Nephron (organoid): ENCODE results near the gene EPG5.

Experiments used
- H3K27ac Mint-ChIP-seq, 3 experiments: 2 replicates each; pipeline ENCODE4 v1.8.0; 2020; ENCODE audit warnings: mixed read lengths in 3 of 3, mild to moderate bottlenecking in 2 of 3, moderate library complexity in 1 of 3
- H3K27me3 Mint-ChIP-seq: 2 replicates; pipeline ENCODE4 v1.8.0; 2021; ENCODE audit warnings: low read depth, mild to moderate bottlenecking, moderate library complexity, mixed read lengths
- H3K36me3 Mint-ChIP-seq: 2 replicates; pipeline ENCODE4 v1.8.0; 2020; ENCODE audit warnings: low read depth, mixed read lengths
- H3K4me1 Mint-ChIP-seq: 2 replicates; pipeline ENCODE4 v1.8.0; 2020; ENCODE audit warnings: mixed read lengths
- H3K4me3 Mint-ChIP-seq, 3 experiments: 2 replicates each; pipeline ENCODE4 v1.8.0; 2020; ENCODE audit warnings: mild to moderate bottlenecking in 3 of 3, mixed read lengths in 3 of 3, moderate library complexity in 2 of 3
- H3K9me3 Mint-ChIP-seq: 2 replicates; pipeline ENCODE4 v1.8.0; 2020; ENCODE audit warnings: mixed read lengths
- TF ChIP-seq, protein P1 (sequence below), 3 experiments: fragments of 200-600 bp; sonication (generic); IDR thresholded peaks; one replicate each; pipeline ENCODE4 v1.5.0; 2021; ENCODE audit warnings: antibody characterized with exemption in 3 of 3; ENCODE audit not compliant: unreplicated experiment in 3 of 3

EPG5 gene

DNA sequence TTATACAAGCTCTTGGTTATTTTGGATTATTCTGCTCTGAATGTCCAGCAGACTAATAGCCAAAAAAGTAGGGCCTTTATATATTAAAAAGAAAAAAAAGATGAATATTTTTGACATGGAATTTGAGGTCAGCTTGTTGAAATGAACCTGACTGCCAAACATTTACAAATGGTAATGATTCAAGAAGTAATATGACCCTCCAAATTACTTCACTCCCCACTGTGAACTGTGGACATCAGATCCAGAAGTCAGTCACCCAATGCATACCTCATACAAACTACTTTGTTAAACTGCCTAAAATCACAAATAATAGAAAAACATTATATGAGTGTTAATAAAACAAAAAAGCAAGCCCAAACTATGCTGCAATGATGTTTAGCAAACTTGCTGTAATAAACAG is 10.0 kb downstream of the EPG5 start:
- H3K27ac Mint-ChIP-seq, result no peak overlapping the region
- H3K4me1 Mint-ChIP-seq, result peaks cover 6% of the 10 kb centered on the region
- no peaks in the 10 kb centered on the region for H3K9me3 Mint-ChIP-seq
- TF ChIP-seq, protein P1, sequence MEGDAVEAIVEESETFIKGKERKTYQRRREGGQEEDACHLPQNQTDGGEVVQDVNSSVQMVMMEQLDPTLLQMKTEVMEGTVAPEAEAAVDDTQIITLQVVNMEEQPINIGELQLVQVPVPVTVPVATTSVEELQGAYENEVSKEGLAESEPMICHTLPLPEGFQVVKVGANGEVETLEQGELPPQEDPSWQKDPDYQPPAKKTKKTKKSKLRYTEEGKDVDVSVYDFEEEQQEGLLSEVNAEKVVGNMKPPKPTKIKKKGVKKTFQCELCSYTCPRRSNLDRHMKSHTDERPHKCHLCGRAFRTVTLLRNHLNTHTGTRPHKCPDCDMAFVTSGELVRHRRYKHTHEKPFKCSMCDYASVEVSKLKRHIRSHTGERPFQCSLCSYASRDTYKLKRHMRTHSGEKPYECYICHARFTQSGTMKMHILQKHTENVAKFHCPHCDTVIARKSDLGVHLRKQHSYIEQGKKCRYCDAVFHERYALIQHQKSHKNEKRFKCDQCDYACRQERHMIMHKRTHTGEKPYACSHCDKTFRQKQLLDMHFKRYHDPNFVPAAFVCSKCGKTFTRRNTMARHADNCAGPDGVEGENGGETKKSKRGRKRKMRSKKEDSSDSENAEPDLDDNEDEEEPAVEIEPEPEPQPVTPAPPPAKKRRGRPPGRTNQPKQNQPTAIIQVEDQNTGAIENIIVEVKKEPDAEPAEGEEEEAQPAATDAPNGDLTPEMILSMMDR (IDR thresholded peaks at IDR 0.05; ENCODE audit: unreplicated experiment in 3 of 3), result no peak
- no peaks in the 10 kb centered on the region for H3K27me3 Mint-ChIP-seq
- H3K36me3 Mint-ChIP-seq, result peaks cover 40% of the 10 kb centered on the region
- H3K4me3 Mint-ChIP-seq, result no peak overlapping the region

DNA sequence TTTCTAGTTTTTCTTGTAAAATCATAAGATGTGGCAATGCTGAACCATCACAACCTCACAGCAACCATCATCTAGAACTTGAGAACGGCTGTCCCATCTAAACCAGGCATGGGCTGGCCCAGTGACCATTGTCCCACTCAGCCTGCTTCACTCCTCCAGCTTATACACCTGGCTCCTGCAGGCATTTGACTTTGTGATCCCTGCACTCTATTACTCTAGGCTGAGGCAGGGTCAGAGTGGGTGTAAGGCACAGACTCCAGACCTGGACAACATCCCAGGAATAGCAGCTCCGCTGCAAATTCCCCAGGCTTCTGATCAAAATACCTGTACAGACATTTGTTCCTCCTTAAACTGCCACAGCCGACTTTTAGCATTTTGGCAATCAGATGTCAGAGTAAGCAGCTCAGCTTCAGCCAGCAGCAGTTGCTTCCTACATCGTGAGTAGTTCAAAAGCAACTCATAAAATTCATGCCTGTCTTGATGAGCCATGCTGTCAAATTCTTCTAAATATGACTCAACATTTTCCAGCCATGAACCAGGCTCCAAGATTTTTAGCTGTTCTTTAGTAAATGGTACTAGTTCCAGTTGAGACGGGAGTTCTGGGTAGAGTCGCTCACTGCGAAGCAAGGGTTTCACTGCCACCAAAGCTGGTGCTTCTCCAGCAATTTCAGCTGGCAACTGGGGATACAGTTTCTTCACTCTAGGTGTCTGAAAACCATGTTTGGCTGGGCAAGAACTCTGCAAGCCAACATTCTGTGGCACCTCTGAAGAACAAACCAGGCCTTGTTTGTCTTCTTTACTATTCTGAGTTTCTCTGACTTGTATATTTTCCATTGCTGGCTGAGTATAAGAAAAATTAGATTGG is 12.8 kb downstream of the EPG5 start:
- Mint-ChIP-seq H3K27ac (no peak overlapping the region), H3K4me1 (peaks cover 6% of the 10 kb centered on the region), H3K4me3 (no peak overlapping the region), H3K36me3 (peaks cover 63% of the 10 kb centered on the region), H3K27me3 (no peaks in the 10 kb centered on the region), H3K9me3 (no peaks in the 10 kb centered on the region)
- TF ChIP-seq, protein P1 (IDR thresholded peaks at IDR 0.05; ENCODE audit: unreplicated experiment in 3 of 3), result no peak

DNA sequence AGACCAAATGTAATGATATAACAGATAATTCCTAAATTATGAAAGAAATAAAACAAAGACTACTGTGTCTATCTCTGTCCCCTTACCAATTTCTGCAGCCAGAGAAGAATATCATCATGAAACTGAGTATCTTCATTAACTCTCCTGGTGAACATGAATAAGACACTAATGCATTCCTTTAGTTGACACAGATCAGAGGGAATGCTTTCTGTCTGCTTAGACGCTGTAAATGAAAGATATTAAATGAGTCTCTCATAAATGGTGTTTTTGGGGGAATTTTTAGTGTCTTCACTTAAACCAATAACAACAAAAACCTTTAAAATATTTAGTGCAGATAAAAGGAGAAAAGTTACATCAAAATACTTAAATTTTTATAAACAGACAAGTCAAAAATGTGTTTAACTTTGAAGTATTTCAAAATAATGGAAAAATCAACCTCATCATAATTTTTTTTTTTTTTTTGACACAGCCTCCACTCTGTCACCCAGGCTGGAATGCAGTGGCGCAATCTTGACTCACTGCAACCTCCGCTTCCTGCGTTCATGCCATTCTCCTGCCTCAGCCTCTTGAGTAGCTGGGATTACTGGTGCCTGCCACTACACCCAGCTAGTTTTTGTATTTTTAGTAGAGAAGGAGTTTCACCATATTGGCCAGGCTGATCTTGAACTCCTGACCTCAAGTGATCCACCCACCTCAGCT is 16.0 kb downstream of the EPG5 start:
- H3K27me3 Mint-ChIP-seq, result no peaks in the 10 kb centered on the region
- TF ChIP-seq, protein P1 (IDR thresholded peaks at IDR 0.05; ENCODE audit: unreplicated experiment in 3 of 3), result no peak
- no peaks in the 10 kb centered on the region for H3K9me3 Mint-ChIP-seq
- H3K4me1 Mint-ChIP-seq, result no peaks in the 10 kb centered on the region
- H3K4me3 Mint-ChIP-seq, result no peak overlapping the region
- no peak overlapping the region for H3K27ac Mint-ChIP-seq
- H3K36me3 Mint-ChIP-seq, result peaks cover 90% of the 10 kb centered on the region

DNA sequence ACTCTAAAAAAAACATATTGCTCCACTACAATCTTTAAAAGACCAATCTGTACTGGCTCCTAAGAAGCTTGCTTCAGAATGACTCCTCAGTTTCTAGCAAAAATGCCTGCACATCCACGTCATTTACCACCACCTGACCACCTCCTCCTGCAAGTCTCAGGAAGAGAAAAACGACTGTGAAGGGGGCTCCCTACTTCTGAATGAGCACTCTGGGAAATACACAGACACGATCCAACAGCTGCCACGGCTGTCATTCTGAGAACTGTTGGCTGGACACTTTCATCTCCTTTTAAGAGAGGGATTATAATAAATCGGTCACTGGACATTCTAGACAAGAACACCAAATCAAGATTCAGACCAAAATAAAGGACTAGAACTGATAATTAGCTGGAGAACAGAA is 21.5 kb downstream of the EPG5 start:
- TF ChIP-seq, protein P1 (IDR thresholded peaks at IDR 0.05; ENCODE audit: unreplicated experiment in 3 of 3), result no peak
- Mint-ChIP-seq H3K27ac (peak overlapping the region in 1 of 3 experiments; percentile 23), H3K4me1 (no peaks in the 10 kb centered on the region), H3K4me3 (no peak overlapping the region), H3K9me3 (no peaks in the 10 kb centered on the region), H3K27me3 (no peaks in the 10 kb centered on the region), H3K36me3 (peaks cover 83% of the 10 kb centered on the region)

DNA sequence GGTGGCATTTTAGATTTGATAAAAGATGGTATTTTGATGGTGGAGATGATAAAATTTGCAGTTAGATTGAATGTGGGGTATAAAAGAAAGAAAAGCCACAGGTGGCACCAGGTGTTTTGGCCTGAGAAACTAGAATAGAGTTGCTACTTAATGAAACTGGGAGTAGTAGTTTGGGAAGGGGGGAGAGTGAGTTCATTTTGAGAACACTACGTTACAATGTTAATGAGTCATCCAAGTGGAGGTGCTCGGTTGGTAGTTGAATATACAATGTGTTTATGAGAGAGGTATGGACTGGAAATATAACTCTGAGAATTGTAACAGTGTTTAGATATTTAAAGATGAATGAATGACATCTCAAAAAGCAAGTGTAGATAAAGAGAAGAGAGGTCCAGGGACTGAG is 26.4 kb downstream of the EPG5 start:
- H3K27ac Mint-ChIP-seq, result no peak overlapping the region
- H3K36me3 Mint-ChIP-seq, result peaks cover 68% of the 10 kb centered on the region
- no peaks in the 10 kb centered on the region for H3K9me3 Mint-ChIP-seq
- no peak overlapping the region for H3K4me3 Mint-ChIP-seq
- TF ChIP-seq, protein P1 (IDR thresholded peaks at IDR 0.05; ENCODE audit: unreplicated experiment in 3 of 3), result no peak
- no peaks in the 10 kb centered on the region for H3K4me1 Mint-ChIP-seq
- no peaks in the 10 kb centered on the region for H3K27me3 Mint-ChIP-seq
